ENCODE results near the gene NLK.

GRCh38 chr17:28119560-28119959, 77.1 kb downstream of the NLK start:
- no peak for TF ChIP-seq POLR2AphosphoS5 (IDR thresholded peaks at IDR 0.05; ENCODE audit: low read depth, low read length)
- TF ChIP-seq CTCF (IDR thresholded peaks at IDR 0.05), result no peak
- TF ChIP-seq SIN3A (IDR thresholded peaks at IDR 0.05; ENCODE audit: borderline replicate concordance, insufficient read depth, low read depth, low read length), result no peak
- TF ChIP-seq TCF7L2 (IDR thresholded peaks at IDR 0.05; ENCODE audit: low read depth, low read length), result no peak
